ENCODE measurements around the gene DYDC2.

DNA sequence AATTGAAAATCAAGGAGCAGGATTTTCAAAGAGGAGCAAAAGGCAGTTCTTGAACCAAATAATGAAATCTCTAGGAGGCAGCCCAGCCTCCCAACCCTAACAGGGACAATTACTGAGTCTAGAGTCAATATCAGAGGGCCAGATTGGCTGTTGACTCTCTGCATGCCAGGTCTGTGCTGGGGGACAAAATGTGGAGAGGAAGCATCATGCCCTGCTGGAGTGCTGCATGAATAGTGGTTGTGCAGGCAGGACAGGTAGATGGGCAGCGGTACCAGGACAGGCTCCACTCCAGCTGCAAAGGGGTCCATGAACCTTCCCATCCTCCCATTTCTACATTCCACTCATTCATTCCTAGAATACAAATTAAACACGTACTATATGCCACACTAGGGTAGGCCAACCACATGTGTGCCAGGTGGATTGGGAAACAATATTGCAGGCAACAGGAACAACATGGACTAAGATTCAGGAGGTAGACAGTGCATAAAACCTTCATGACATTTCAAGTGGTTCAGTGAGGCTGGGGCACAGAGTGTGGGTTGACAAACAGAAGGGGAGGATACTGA, 36.8 kb upstream of the DYDC2 start:
- TF ChIP-seq, protein P1, sequence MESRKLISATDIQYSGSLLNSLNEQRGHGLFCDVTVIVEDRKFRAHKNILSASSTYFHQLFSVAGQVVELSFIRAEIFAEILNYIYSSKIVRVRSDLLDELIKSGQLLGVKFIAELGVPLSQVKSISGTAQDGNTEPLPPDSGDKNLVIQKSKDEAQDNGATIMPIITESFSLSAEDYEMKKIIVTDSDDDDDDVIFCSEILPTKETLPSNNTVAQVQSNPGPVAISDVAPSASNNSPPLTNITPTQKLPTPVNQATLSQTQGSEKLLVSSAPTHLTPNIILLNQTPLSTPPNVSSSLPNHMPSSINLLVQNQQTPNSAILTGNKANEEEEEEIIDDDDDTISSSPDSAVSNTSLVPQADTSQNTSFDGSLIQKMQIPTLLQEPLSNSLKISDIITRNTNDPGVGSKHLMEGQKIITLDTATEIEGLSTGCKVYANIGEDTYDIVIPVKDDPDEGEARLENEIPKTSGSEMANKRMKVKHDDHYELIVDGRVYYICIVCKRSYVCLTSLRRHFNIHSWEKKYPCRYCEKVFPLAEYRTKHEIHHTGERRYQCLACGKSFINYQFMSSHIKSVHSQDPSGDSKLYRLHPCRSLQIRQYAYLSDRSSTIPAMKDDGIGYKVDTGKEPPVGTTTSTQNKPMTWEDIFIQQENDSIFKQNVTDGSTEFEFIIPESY (IDR thresholded peaks at IDR 0.05) = no peak
- TF ChIP-seq, protein P2, sequence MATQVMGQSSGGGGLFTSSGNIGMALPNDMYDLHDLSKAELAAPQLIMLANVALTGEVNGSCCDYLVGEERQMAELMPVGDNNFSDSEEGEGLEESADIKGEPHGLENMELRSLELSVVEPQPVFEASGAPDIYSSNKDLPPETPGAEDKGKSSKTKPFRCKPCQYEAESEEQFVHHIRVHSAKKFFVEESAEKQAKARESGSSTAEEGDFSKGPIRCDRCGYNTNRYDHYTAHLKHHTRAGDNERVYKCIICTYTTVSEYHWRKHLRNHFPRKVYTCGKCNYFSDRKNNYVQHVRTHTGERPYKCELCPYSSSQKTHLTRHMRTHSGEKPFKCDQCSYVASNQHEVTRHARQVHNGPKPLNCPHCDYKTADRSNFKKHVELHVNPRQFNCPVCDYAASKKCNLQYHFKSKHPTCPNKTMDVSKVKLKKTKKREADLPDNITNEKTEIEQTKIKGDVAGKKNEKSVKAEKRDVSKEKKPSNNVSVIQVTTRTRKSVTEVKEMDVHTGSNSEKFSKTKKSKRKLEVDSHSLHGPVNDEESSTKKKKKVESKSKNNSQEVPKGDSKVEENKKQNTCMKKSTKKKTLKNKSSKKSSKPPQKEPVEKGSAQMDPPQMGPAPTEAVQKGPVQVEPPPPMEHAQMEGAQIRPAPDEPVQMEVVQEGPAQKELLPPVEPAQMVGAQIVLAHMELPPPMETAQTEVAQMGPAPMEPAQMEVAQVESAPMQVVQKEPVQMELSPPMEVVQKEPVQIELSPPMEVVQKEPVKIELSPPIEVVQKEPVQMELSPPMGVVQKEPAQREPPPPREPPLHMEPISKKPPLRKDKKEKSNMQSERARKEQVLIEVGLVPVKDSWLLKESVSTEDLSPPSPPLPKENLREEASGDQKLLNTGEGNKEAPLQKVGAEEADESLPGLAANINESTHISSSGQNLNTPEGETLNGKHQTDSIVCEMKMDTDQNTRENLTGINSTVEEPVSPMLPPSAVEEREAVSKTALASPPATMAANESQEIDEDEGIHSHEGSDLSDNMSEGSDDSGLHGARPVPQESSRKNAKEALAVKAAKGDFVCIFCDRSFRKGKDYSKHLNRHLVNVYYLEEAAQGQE (IDR thresholded peaks at IDR 0.05) = no peak
- TF ChIP-seq TAF1 (conservative IDR thresholded peaks at IDR 0.05) (no peak), CTCF (IDR thresholded peaks at IDR 0.05; ENCODE audit: low read depth, low read length, missing input control) (no peak), RXRA (IDR thresholded peaks at IDR 0.05) (no peak), MAX (IDR thresholded peaks at IDR 0.05) (no peak)
